Activated CD8-positive, alpha-beta memory T cell treated with anti-CD3 and anti-CD28 coated beads for 24 hours (primary cell): ENCODE results near the gene CTXND1.

Source experiments
- DNase-seq: peaks from one replicate; pipeline ENCODE4 v3.0.0-alpha.2; 2020

CTXND1 gene

DNA sequence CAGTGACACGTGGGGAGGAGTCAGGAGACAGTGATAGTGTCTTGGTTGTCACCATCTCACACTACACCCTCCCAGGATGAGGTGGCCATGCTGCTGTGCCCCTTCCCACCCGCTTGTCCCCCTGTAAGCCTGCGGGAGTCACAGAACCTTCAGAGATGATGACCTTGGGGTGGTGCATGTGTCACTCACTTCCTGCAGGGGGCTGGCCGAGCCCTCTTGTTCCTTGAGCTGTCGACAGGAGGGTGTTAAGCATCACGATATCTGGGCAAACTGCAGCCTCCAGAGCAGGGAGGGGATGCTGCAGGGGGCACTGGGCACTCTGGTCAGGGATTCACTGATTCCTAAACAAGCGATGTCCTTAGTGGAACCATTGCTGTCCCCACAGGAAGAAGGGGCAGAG, 71.5 kb downstream of the CTXND1 start:
- DNase-seq = no peak

DNA sequence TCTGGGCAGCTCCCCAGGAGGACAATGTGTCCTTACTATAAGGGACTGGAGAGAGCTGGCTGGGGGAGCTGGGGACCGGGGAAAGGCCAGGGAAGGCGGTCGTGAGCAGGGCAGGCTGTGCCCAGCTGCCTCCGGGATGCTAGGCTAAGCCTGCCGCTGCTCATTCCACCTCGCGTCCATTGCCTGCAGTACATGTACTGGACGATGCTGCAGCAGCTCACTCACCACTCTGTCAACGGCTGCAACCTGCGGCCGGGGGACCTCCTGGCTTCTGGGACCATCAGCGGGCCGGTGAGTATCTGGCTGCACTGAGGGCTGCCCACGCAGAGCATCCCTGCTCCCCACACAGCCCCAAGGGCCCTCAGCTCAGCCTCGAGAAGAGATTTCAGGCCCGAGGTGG, 72.1 kb downstream of the CTXND1 start:
- DNase-seq = no peak

DNA sequence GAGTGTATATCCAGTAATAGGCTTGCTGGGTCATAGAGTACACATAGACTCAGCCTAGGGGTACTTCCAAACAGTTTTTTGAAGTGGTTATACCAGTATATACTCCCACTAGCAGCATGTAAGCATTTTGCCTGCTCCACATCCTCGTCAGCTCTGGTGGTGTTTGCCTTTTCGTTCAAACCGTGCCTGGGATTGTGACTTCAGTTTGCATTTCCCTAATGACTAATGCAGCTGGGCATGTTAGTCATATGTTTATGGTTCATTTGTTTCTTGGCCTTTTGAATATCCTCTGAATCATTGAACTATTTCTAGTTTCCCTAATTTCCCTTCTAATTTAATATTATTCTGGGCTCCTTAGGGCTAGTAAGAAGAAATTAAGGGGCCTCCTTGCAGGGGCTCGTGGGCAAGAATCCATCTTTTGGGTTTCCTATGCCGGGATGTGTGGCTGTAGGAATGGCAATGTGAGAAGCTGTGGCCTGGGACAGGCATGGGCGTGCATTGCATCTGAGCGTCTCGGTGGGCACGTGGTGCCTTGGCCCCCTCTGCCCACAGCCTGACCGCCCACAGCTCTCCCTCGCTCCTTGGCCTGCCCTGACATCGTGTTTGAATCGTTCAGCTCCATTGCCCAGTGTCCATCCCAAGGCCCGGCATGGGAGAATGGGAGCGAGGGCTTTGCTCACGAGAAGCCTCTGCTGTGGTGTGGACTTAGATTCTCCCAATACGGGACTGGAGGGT, 72.8 kb downstream of the CTXND1 start:
- DNase-seq = no peak

DNA sequence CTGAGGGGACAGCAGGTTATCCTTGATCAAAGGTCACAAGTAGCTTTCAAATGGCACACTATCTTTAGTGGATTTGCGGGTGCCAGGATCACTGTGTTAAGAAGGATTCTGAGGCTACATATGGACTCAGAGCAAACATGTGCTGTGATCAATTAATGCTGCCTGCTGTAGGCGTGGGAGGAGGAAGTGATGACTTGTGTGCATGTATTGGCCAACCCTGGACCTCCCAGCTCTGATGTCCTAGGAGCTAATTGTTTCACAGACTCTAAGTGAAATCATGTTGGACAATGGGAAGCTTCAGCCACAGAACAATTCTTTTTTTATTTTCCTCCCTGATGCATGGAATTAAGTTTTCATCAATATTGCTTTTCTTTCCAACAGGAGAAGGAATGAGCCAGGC, 74.9 kb downstream of the CTXND1 start:
- no peak for DNase-seq

DNA sequence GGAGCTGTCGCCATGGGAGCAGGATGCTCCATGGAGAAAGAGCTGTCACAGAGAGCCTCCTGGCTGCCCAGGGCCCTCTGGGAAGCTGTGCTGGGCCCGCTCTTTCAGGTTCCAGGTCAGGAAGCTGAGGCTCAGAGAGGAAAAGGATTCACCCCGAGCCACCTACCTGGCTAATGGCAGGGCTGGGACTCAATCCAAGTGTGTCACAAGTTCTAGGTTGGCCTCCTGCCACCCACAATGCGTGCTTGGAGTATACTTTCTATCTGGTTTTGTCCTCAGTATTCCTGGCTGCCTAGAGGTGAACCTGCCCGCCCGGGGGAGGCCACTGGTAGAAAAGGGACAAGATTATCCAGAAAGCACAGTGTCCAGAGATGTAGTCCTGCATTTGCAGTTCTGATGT, 75.6 kb downstream of the CTXND1 start:
- no peak for DNase-seq

DNA sequence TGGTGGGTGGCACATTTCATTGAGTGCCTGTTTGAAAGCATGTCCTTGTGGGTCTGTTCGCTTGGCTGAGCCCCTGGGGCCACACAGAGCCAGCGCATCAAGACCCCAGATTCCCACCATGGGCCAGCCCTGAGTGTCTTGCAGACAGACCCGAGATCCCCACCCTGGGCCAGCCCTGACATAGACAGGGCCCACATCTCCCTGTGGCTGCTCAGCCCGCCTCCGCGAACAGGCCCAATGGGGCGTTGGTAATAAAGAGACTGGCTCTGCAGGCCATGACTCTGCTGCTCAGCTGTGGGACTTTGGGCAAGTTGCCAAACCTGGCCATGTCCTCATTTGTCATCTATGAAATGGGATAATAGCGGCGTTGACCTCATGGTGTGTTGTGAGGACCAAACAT, 76.6 kb downstream of the CTXND1 start:
- no peak for DNase-seq

DNA sequence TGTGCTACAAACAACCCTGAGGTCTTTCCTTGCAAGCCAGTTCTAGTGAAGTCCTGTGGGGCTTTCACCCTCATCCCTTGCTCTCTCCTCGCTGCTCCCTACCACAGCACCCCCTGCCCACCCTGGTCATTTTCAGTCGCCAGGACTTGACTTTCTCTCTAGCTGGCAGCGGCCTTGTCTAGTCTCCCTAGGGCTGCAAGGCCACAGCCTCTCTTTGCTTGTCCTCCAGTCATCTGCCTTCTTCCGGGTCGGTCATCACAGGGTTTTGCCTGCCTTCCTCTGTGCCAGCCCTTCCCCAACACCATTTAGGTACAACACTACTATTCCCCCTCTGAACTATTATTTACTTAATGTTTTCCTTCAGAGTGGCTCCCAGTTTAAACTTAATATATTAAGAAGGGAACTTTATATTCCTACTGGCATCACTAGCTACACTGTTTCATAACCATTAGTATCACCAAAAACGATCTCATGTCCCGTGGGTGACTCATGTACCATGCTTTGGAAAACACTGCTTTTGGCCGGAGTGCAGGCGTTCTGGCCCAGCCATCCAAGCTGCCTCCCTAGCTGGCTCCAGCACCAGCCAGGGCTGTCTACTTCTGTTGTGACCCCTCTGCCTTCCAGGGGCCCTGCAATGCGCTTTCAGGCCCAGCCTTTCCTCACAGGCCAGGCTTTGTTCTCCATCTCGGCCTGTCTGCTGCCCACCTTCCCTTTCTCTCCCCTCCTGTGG, 77.8 kb downstream of the CTXND1 start:
- no peak for DNase-seq

DNA sequence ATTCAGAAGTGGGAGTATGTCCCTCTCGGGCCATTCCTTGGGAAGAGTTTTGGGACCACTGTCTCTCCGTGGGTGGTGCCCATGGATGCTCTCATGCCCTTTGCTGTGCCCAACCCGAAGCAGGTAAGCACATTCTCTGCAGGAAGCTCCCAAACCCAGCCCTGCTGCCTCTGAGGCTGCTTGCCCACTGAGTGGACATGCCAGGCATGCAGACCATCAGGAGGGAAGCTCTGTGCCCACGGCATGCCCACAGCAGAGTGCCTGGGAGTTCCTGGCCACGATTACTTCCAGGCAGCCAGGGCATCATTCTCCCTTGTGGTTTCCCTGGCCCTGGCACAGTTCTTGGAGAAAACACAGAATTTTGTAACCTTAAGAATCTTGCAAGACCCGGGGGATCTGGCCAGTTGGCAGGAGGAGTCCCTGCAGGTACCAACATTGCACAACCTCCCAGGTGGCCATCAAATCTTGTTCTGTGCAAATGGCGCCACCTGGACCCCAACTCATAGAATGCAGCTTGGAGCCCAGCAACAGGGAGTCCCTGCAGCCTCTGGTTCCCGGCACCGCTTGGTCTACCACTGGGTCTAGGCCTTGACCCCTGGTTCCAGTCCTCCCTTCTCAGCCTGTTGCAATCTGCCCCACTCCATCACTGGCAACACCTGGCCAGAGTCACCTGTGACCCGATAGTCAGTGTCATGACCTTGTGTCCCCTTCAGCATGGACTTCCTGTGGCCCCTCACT, 78.8 kb downstream of the CTXND1 start:
- DNase-seq = peak; percentile 88

DNA sequence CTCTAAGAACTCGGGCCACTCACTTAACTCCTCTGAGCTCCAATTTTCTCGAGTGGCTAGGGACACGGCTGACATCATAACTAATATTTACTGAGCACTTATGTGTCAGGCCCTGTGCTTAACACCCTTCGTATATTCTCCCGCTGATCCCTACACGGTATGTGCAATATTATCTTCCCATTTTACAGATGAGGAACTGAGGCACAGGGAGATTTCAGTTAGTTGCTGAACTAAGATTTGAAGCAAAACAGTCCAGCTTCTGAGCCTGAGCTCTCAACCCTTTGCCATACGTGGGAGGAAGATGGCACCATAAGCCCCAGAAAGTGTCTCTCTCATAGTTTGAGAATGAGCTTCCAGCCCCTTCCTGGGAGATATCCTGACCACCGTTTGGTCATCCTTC, 79.6 kb downstream of the CTXND1 start:
- no peak for DNase-seq

DNA sequence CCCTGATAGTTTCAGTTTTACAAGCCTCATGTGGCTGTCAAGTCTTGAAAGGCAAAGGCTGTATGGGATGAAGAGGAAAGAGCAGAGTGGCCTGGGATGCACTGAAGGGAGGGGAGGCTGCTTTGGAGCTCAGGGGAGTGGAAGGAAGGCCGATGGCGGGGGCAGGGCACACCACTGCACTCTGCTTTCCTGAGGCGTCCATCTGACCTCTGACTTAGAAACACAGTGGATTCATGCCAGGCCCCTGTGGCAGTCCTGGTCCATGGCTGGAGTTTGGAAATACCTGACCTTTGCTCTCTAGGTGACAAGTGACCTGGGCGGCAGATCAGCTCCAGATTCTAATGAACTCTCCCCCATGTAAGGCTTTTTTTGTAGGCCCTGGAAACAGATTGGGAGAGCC, 80.2 kb downstream of the CTXND1 start:
- no peak for DNase-seq

DNA sequence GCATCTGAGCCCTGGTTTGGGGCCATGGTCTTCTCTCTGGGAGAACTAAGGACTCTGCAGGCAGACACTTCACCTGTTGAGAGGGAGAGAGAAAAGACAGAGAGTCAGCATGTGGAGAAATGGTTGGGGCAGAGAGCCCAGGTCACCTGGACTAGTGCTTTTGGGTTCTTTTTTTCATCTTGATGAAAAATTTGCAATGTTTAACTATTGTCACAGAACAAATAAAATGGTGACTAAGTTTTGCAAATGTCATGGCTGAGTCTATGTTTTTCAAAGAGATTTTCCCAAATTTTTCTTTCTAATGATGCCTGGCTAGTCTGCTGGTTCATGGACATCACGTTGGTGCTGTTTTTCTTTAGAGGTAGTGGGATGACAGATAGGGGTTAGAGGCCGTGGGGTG, 81.4 kb downstream of the CTXND1 start:
- DNase-seq = no peak

DNA sequence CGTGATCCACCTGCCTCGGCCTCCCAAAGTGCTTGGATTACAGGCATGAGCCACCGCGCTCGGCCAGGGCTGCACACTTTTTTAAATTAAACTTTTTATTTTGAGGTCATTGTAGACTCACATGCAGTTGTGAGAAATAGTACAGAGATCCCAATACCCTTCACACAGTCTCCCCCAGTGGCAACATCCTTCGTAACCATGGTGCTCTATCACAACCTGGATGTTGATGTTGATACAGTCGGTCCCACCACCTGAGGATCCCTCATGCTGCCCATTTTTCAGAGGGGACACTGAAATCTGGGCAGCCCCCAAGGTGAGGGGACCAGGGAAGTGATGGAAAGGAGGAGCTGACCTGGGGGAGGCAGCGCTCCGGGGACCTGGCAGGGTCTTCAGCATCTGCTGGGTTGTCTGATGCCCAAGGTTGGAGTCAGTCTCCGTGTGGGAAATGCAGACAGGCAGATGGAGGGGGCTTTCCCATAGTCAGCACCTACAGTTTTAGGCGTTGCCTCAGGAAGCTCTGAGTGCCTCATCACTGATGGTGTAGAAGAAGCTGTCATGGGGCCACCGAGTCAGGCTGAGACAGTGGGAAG, 82.2 kb downstream of the CTXND1 start:
- DNase-seq = no peak

DNA sequence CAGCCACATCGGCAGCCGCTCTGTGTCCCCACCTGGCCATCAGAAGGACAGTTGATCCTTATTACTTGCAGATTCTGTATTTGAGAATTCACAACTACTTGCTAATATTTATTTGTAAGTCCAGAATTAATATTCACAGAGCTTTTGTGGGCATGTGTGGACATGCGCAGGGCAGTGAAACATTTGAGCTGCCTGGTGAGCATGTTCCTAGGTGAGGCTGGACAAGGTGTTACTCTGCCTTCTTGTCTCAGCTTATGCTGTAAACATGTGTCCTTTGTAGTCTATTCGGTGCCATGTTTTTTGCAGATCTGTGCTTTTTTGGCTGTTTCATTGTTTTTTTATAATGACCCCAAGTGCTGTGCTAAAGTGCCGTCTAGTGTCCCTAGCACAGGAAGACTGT, 83.6 kb downstream of the CTXND1 start:
- no peak for DNase-seq

DNA sequence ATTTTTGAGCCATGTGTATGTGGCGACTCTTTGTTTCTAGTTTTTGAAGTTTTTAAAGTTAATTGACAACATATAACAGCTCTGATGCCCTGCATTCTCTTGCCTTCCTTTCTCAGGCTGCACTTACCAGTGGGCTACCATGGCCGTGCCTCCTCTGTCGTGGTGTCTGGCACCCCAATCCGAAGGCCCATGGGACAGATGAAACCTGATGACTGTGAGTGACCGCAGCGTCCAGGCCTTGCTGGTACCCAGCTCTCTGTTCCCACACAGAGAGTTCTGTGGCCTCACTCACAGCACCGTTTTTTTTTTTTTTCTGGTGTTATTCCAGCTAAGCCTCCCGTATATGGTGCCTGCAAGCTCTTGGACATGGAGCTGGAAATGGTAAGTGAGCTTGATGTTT, 84.1 kb downstream of the CTXND1 start:
- no peak for DNase-seq

DNA sequence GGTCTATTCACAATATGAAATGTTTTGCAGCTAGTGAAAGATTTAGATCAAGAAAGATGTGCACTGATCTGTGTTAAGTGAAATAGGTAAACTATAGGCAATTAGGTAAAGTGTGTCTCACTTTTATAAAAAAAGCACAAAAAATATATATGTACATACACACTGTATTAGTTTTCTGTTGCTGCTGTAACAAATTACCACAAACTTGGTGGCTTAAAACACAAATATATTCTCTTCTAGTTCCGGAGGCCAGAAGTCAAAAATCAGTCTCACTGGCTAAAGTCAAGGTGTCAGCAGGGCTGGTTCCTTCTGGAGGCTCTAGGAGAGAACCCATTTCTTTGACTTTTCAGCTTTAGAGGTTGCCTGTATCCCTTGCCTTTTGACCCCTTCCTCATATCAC, 88.1 kb downstream of the CTXND1 start:
- DNase-seq = no peak

DNA sequence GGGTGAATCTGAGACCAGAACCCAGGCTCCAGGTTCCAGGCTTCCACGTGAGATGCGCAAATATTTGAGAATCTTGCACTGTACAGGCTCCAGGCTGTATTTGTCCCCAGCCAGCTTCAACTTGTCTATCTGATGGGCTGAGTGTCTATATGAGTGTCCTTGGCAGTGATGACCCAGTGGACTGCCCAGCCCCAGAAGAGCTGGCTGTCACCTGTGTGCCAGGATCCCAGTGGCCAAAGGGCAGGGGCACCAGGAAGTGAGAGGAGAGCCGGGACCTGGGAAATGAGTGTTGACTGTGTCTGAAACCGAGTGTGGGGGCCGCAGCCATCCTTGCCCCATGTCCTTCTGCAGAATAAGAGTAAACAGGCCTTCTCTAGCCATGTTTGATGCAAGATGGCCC, 88.8 kb downstream of the CTXND1 start:
- DNase-seq = no peak

DNA sequence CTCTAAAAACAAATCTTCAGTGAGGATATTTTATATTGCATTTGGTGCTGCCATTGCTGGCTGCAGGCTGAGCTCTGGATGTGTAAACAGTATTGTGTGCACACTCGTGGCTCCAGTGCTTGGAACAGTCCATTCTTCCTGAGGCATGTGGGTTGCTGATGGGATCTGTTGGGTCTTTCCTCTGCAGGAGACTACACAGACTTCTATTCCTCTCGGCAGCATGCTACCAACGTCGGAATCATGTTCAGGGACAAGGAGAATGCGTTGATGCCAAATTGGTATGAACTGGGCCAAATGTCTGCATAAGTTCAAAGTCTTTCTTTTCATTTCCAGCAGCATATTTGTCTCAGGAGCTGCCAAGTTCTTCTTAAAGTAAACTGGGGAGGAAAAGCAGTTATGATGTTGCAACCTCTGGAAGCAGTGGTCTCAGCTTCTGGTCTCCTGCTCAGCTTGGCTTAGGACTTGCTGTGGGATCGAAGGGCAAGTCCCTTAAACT, 89.9 kb downstream of the CTXND1 start:
- DNase-seq = no peak

DNA sequence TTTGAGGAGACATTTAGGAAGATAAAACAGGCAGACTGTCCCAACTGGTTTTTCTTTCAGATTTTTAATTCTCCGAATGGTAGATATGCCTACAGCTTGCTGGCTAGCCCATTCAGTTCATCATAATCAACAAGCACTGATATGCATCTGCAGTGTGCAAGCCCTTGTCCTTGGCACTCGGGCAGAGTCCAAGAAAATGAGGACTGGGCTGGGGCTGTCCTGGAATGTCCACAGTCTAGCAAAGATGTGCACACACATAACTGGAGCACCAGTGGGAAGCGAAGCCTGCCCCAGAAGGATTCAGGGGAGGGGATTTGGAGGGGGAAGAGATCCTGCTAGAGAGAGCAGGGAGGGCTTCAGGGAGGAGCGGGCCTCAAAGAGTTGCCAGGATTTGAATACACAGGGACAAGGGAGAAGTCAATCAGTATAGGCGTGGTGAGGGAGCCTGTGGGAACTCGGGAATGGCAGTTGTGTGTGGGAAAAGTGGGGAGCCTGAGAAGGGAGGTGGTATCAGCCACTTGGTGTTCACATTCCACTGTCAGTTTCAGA, 90.5 kb downstream of the CTXND1 start:
- no peak for DNase-seq

DNA sequence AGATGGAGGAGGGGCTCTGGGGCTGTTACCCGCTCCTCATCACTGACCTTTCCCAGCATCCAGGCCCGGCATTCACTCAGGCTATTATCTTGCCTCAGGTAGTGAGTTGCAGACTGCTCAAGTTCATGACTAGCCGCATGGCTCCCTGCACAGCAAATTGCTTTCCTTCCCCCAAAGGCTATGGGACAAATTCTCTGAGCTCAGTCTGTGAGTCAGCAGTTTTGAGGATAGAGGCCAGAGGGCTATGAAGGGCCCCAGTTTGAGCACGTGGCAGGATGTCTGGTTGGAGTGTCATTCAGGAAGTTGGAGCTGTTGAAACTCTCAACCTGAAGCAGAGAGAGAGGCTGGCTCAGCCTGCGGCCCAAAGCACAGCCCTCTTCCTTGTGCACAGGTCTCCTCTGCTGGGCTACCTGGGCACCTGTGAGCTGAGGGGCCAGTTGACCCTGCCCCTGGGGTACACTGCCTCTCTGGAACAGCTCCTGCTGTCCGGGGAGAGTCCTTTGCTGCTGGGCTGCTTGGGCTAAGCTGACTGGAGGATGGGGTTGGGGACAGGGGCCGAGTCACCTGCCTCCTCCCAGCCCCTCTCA, 91.3 kb downstream of the CTXND1 start:
- no peak for DNase-seq

DNA sequence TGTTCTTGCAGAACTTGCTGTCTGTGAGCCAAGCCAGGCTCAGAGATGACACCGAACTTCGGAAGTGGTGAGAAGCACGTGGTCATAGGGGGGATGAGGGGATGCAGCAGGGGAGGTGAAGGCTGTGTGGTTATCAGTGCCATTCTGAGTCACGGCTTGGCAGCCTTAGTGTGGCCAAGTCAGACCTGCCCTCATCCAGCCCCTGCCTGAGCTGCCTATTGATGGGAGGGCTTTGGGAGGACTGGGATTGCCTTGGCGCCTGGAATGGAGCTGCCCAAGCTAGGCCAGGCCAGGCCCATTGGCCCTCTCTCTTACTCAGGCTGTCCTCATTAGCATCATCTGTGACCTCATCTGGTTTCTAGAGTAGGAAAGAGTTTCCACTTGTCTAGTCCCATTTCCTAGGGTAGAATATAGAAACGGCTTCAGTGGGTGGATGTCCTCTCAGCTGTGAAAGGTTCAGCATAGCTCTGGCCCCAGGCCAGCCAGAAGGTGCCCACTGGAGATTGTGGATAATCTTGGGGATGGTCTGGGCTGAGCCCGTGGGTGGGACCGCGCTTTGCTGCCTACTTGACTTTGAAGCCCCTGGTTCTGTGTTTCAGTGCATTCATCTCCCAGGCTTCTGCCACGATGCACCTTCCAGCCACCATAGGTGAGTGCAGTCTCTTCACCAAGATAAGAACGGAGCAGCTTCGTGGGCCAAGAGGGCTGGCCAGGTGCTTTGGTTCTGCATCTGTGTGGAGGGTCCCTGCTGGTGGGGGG, 92.0 kb downstream of the CTXND1 start:
- DNase-seq = no peak

DNA sequence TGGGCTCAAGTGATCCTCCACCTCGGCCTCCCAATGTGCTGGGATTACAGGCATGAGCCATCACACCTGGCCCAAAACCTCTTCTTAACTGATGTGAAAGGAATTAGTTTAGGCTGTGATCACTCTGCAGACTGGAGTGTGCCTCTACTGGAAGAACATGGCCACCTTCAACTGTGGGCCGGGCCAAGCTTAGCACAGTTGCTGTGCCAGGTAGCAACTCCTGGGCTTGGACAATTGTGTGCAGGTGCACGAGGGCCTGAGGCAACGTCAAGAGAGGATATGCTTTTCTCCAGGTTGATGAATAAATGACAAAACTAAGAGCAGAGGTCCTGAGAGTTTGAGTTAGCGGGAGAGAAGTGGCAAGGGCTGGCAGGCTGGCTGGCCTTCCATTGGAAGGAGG, 92.7 kb downstream of the CTXND1 start:
- no peak for DNase-seq

DNA sequence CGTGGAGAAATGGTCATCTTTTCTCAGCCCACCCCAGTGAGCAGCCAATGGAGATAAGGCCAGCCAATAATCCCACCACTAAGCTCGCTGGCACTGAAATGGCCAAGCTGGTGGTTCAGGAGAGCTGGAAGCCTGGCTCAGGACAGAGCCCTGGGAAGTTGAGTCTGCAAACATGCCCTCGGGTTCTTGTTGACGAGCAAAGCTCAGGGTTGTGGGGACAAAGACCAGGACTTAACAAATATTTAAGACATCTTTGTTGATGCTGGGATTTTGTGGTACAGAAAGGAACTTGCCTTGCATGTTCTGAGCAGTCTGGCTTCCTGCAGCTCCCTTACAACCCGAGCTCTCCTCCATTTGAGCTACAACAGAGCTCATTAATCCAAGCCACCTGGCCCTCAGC, 94.8 kb downstream of the CTXND1 start:
- no peak for DNase-seq
